NCI-H2081 (cell line): ENCODE results near the gene MS4A2.
"Not testable (repeated sequence)": the region's sequence is repeated elsewhere in the genome, so short reads cannot be mapped to it uniquely, and the experiment has no call there.

Experiments used
- DNase-seq, 2 experiments: peaks; one replicate each; lab custom pipeline; 2025; lab: John Stamatoyannopoulos, UW

MS4A2 gene

GRCh38 chr11:60088364-60088763 lies at the start of gene MS4A2:
TSS of gene MS4A2 (plus strand) at chr11:60088664. CDS start at chr11:60088766, 102 bp downstream.
- DNase-seq: no peak

GRCh38 chr11:60040109-60040508 lies 48.4 kb upstream of the MS4A2 start, which contains the start of gene OOSP2:
TSS of gene OOSP2 (plus strand) at chr11:60040409. CDS start at chr11:60040460, 51 bp downstream.
- no peak for DNase-seq

DNA sequence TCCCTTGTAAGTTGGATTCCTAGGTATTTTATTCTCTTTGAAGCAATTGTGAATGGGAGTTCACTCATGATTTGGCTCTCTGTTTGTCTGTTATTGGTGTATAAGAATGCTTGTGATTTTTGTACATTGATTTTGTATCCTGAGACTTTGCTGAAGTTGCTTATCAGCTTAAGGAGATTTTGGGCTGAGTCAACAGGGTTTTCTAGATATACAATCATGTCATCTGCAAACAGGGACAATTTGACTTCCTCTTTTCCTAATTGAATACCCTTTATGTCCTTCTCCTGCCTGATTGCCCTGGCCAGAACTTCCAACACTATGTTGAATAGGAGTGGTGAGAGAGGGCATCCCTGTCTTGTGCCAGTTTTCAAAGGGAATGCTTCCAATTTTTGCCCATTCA lies 38.0 kb upstream of the MS4A2 start:
- DNase-seq: not testable (repeated sequence)

- not testable (repeated sequence) for DNase-seq
These were observed 37.6 kb upstream of the MS4A2 start for GRCh38 chr11:60050839-60051238.

DNA sequence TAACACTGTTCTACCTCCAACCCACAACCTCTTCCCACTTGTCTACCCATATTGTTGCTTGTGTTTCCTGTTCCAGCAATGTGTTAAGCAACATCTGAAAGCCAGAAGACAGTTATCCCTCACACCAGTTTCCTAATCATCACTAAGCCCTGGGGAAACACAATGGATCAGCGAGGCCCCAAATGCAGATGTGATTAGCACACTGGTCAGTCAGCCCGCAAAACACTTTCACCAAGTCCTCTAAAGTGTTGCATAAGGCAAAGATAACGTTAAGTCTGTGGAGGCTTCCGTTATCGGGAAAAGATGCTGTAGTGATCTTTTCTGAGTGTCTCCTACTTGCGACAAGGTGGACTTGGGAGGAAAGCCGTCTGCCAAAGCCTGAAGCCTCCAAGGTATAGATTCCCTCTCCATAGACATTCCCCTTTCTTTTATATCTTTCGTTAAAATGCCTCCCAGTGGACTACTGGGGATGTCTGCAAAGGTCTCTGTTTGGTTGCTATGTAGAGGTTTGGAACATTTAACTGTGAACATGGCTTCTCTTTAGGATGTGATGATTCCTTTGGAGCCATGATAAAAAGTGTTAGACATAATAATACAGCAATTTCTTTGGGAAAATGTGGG lies 32.0 kb upstream of the MS4A2 start, which contains the start of gene MS4A3:
TSS of gene MS4A3 (plus strand) at position 317 of the 621 bp plus-strand sequence. CDS start 4,496 bp downstream, outside the sequence.
- DNase-seq: no peak

- DNase-seq: no peak
These were observed 29.4 kb upstream of the MS4A2 start for GRCh38 chr11:60059052-60059451.

DNA sequence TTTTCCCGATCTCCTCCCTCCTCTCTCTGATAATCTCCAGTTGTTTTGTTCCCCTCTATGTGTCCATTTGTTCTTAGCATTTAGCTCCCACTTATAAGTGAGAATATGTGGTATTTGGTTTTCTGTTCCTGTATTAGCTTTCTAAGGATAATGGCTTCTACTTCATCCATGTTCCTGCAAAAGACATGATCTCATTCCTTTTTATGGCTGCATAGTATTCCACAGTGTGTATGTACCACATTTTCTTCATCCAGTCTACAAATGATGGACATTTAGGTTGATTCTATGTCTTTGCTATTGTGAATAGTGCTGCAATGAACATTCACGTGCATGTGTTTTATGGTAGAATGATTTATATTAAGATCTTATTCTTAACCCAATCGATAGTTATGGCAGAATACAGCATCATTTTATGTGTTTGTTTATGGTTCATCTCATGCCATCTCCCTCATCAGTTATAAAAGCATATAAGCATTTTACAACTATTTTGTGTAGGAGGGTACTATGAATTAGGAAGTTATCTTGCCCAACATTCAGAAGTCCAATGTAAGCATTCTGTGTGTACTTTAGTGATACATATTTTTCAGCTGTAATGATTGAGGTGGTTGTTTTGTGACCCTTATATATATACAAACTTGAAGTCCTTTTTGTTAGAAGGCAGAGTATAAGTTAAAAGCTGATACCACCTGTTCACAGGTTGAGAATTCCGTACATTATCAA lies 28.8 kb upstream of the MS4A2 start:
- no peak for DNase-seq

GRCh38 chr11:60064111-60064510 lies 24.4 kb upstream of the MS4A2 start:
- no peak for DNase-seq

DNA sequence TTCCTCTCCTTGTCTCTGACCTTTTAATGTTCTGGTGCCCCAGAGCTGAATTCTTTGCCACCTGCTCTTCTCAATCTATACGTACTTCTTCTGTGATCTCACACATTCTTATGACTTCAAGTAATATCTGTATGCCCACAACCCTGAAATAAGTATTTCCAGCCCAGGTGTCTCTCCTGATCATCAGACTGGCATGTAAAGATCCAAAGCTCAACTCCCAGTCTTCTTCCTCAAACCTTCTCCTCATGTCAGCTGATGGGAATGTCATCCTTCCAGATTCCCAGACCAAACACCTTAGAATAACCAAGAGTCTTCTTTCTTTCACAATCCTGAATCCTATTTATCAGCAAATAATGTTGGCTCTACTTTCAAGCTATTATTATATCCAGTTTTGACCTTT lies 22.7 kb upstream of the MS4A2 start:
- no peak for DNase-seq

GRCh38 chr11:60069450-60069849 lies 19.0 kb upstream of the MS4A2 start:
- DNase-seq: no peak

GRCh38 chr11:60071644-60072043 lies 16.8 kb upstream of the MS4A2 start:
- DNase-seq: not testable (repeated sequence)

DNA sequence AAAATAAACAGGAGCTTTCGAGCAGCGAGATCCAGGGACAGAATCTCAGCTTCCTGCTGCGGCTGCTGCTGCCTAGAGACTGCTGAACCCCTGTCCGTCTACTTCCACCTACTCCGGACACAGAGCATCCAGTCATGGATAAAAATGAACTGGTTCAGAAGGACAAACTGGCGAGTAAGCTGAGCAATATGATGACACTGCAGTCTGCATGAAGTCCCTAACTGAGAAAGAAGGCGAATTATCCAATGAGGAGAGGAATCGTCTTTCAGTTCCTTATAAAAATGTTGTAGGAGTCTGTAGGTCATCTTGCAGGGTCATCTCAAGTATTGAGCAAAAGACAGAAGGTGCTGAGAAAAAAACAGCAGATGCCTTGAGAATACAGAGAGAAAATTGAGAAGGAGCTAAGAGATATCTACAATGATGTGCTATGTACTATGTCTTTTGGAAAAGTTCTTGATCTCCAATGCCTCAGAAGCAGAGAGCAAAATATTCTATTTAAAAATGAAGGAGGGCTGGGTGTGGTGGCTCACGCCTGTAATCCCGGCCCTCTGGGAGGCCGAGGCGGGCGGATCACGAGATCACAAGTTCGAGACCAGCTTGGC lies 11.1 kb upstream of the MS4A2 start:
- no peak for DNase-seq

DNA sequence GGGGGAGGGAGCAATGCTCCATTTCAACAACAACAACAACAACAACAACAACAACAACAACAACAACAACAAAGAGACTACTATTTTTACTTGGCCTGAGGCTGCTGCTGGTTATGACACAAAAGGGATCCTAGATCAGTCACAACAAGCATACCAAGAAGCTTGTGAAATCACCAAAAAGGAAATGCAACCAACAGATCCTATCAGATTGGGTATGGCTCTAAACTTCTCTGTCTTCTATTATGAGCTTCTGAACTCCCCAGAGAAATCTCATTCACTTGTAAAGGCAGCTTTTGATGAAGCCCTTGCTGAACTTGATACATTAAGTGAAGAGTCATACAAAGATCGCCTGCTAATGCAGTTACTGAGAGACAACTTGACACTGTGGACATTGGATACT lies 10.5 kb upstream of the MS4A2 start:
- DNase-seq: no peak

DNA sequence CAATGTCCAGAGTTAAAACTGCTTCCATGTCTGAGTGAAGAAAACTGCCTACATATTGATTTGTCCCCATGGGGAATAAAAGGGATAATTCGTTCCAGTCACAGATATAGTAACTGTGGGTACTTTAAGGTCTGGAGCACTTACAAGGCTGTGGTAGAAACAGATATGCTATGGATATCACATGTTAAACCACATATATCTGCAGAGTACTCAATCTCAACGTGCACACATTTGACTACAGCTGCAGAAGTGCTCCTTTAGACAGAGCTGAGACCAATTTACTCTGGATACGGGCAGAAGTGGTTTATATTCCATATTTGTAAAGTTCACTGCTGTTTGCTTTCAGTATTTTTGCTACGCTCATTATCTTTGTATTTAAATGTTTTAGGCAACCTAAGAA lies 9.7 kb upstream of the MS4A2 start:
- no peak for DNase-seq

DNA sequence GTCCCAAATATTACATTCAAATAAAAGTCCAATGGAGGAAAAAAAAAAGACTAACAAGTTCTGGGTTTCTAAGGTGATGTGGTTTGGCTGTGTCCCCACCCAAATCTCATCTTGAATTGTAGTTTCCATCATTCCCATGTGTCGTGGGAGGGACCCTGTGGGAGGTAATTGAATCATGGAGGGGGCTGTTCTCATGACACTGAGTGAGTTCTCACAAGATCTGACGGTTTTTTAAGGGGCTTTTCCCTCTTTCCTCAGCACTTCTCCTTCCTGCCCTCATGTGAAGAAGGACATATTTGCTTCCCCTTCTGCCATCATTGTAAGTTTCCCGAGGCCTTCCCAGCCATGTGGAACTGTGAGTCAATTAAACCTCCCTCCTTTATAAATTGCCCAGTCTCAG lies 7.9 kb upstream of the MS4A2 start:
- DNase-seq: no peak

- no peak for DNase-seq
These were observed 3.7 kb upstream of the MS4A2 start for GRCh38 chr11:60084631-60085273.

DNA sequence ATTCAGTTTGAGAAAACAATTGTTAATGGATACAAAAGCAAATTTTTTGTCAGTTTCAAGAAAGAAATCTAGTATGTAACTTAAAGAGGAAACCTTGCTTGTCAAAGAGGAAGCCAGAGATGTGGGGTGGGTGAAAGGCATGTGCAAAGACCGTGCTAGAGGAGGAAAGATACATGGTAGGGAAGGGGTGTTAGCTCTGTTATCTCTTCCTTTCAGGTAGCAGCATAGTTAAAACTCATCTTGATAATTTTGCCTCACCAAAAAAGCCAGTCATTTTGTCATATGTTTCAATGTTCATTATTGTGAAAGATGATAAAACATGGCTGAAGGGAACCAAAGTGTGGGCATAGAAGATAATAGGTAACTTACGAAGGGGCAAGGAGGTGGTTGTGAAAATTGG lies 2.6 kb upstream of the MS4A2 start:
- no peak for DNase-seq

- DNase-seq: no peak
These were observed 1.2 kb upstream of the MS4A2 start for GRCh38 chr11:60087239-60087638.

GRCh38 chr11:60095477-60096120 lies 7.1 kb downstream of the MS4A2 start:
- no peak for DNase-seq

DNA sequence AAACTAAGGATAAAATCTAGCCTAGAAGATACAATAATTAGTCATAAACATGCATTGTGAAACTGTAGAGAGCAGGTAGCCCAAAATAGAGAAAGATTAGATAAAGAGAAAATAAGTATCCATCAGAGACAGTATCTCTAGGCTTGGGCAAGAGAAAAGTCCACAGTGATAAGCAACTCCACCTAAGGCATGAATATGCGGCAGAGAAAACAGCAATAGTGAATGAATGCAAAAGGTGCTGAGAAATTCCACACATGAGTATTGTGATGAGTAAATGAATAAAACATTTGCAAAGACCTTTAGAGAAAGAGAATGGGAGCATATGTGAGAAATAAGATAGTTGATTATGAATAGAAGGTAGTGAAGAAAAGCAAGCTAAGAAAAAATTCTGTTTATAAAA lies 8.7 kb downstream of the MS4A2 start:
- DNase-seq: no peak

- no peak for DNase-seq
These were observed 10.0 kb downstream of the MS4A2 start for GRCh38 chr11:60098508-60098907.

DNA sequence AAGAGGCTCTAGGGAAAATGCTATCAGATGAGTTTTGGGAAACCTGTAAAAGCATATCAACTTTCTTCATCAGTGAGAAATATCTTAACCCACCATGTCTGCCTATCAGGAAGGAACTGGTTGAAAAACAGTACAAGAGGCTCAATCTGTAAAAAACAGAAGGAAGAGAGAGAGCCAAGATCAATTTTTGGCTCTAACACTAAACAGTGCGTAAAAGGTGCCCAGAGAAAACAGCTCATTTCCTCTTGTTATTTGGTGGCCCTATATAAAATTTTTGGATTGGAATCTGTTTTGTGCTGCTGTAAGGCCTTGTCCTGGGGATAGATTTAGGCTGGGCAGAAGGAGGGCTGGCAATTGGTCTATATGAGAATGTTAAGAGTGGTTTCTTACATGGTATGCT lies 12.1 kb downstream of the MS4A2 start:
- no peak for DNase-seq
